ENCODE measurements around the gene ROR2. TPM values are rescaled to one million over a fixed set of nuclear protein-coding genes. Genes with fewer than 3 reads are reported as not detected.

The ROR2 gene
- total and polyA plus RNA-seq, 2 of the 8 experiments (the other 6 are each of a cell fraction or from before 2014, with no cell fraction given): 2.7 to 4.3 TPM

- TF ChIP-seq CBX8 (IDR thresholded peaks at IDR 0.05; ENCODE audit: borderline replicate concordance, low read depth, low read length) (no peak), RFX5 (IDR thresholded peaks at IDR 0.05; ENCODE audit: borderline replicate concordance, low read depth, low read length) (no peak)
- TF ChIP-seq, protein P1, sequence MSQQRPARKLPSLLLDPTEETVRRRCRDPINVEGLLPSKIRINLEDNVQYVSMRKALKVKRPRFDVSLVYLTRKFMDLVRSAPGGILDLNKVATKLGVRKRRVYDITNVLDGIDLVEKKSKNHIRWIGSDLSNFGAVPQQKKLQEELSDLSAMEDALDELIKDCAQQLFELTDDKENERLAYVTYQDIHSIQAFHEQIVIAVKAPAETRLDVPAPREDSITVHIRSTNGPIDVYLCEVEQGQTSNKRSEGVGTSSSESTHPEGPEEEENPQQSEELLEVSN (IDR thresholded peaks at IDR 0.05): no peak
Observed at GRCh38 chr9:91923145-91923544, 26.9 kb downstream of the ROR2 start (continued).

Data from H1 (cell line).